Measurements from ENCODE around the gene C3orf52.

The C3orf52 gene

GRCh38 chr3:112167758-112168157 is 81.6 kb downstream of the C3orf52 start:
- Histone ChIP-seq H3K27ac (ENCODE audit: low read length) (no peak overlapping the region), H3K27me3 (ENCODE audit: control insufficient read depth, insufficient read depth, low read length) (no peaks in the 10 kb centered on the region), H3K36me3 (ENCODE audit: control insufficient read depth, low read depth, low read length) (no peaks in the 10 kb centered on the region), H3K9ac (ENCODE audit: low read length) (no peak overlapping the region), H3K4me1 (ENCODE audit: control insufficient read depth, low read depth, low read length) (peaks cover 4% of the 10 kb centered on the region), H3K4me3 (ENCODE audit: low read length) (no peak overlapping the region), H3K9me3 (ENCODE audit: control insufficient read depth, low read depth, low read length) (no peaks in the 10 kb centered on the region)

All from iPS-18a (cell line).